Keratinocyte (primary cell): ENCODE data around the gene ZNF653.

ENCODE experiments used
- CTCF ChIP-seq, 3 experiments: IDR thresholded peaks in 1 of 3; conservative IDR thresholded peaks in 1 of 3; optimal IDR thresholded peaks in 1 of 3; 2 replicates in 2 of 3; 3 replicates in 1 of 3; pipeline versions ENCODE3 to v1.5.1; 2011; ENCODE audit warnings: low read length in 3 of 3, mild to moderate bottlenecking in 3 of 3, moderate library complexity in 2 of 3, control low read depth in 1 of 3, inconsistent platforms in 1 of 3; ENCODE audit not compliant: insufficient read depth in 2 of 3; ENCODE audit errors: extremely low read depth in 1 of 3
- EZH2 ChIP-seq: IDR thresholded peaks from one replicate; pipeline ENCODE4 v1.6.1; 2012; ENCODE audit warnings: inconsistent platforms, mild to moderate bottlenecking, low read length, moderate library complexity

GRCh38 chr19:11489378-11489777 is 16.3 kb downstream of the ZNF653 start:
- no peak for TF ChIP-seq CTCF (optimal IDR thresholded peaks at IDR 0.05 in 1 of 3, IDR thresholded peaks at IDR 0.05 in 1 of 3, conservative IDR thresholded peaks at IDR 0.05 in 1 of 3; ENCODE audit: extremely low read depth in 1 of 3, insufficient read depth in 2 of 3, low read length in 3 of 3)
- TF ChIP-seq EZH2 = no peak
